Endothelial cell of umbilical vein (primary cell): ENCODE data around the gene ACBD6. TPM values are rescaled to one million over a fixed set of nuclear protein-coding genes. Genes with fewer than 3 reads are reported as not detected.

Experiments
- BruUV-seq: library from RNA; stranded (reverse); fragments of 400-500 nt; replicated peaks from 2 replicates; lab custom pipeline; 2021; lab: Mats Ljungman, UMichigan
- CTCF ChIA-PET: fragments of 300-600, 350-600 bp; sonication (Branson Sonifier 250); formaldehyde crosslinking; loops from one replicate; lab custom pipeline; 2021; ENCODE audit warnings: antibody characterized with exemption, inconsistent platforms; lab: Charles Lee
- POLR2A ChIA-PET: fragments of 300-600, 350-600 bp; sonication (Branson Sonifier 250); formaldehyde crosslinking; loops from one replicate; lab custom pipeline; 2021; ENCODE audit warnings: antibody characterized with exemption, inconsistent platforms; lab: Charles Lee
- DNase-seq: peaks from one replicate; pipeline ENCODE4 v3.0.0-alpha.2; 2011; ENCODE audit warnings: low read depth, low spot score
- FAIRE-seq: peaks from 2 replicates; lab custom pipeline; 2011; peaks lifted over from hg19 to GRCh38; lab: Jason Lieb, UNC
- H2AFZ ChIP-seq: 2 replicates; pipeline ENCODE4 v1.6.0; 2012; ENCODE audit warnings: low read depth, low read length, control low read depth, inconsistent platforms
- H3K27ac ChIP-seq: 2 replicates; pipeline ENCODE4 v1.5.1; 2011; ENCODE audit warnings: low read depth, mild to moderate bottlenecking, control low read depth, low read length, moderate library complexity; ENCODE audit not compliant: insufficient read depth
- H3K27me3 ChIP-seq, 2 experiments: 2 replicates each; pipeline versions ENCODE4 v1.6.0 to v1.6.1; 2011; ENCODE audit warnings: low read length in 2 of 2, mixed read lengths in 1 of 2; ENCODE audit not compliant: control insufficient read depth in 2 of 2, insufficient read depth in 2 of 2
- H3K36me3 ChIP-seq, 2 experiments: 2 replicates in 1 of 2; 3 replicates in 1 of 2; pipeline ENCODE4 v1.5.1; 2011; ENCODE audit warnings: low read length in 2 of 2, mild to moderate bottlenecking in 1 of 2, moderate library complexity in 1 of 2; ENCODE audit not compliant: control insufficient read depth in 2 of 2, insufficient read depth in 2 of 2; ENCODE audit errors: extremely low read depth in 1 of 2
- H3K4me1 ChIP-seq: 3 replicates; pipeline ENCODE4 v1.5.1; 2011; ENCODE audit warnings: mild to moderate bottlenecking, low read length; ENCODE audit not compliant: control insufficient read depth, insufficient read depth; ENCODE audit errors: extremely low read depth
- H3K4me2 ChIP-seq: 2 replicates; pipeline ENCODE4 v1.6.1; 2011; ENCODE audit warnings: low read length, control low read depth, mixed read lengths; ENCODE audit not compliant: insufficient read depth
- H3K4me3 ChIP-seq, 3 experiments: fragments of 200-600 bp in 1 of 3; sonication (generic), shearing (Covaris generic) in 1 of 3; replicated peaks in 1 of 3; 2 replicates each; pipeline ENCODE4 v1.5.1; 2011 to 2016; ENCODE audit warnings: control low read depth in 3 of 3, low read length in 3 of 3, mild to moderate bottlenecking in 2 of 3, inconsistent platforms in 1 of 3, low read depth in 1 of 3, moderate library complexity in 1 of 3; ENCODE audit not compliant: insufficient read depth in 1 of 3
- H3K79me2 ChIP-seq: 2 replicates; pipeline ENCODE4 v1.6.0; 2012; ENCODE audit warnings: low read length, inconsistent platforms; ENCODE audit not compliant: control insufficient read depth, insufficient read depth
- H3K9ac ChIP-seq: replicated peaks from 2 replicates; pipeline ENCODE3; 2011; ENCODE audit warnings: low read length, control low read depth; ENCODE audit not compliant: insufficient read depth; ENCODE audit errors: extremely low read depth
- H3K9me1 ChIP-seq: replicated peaks from 3 replicates; pipeline ENCODE4 v1.6.0; 2011; ENCODE audit warnings: mild to moderate bottlenecking, low read length; ENCODE audit not compliant: control insufficient read depth, insufficient read depth; ENCODE audit errors: extremely low read depth
- H3K9me3 ChIP-seq: replicated peaks from 2 replicates; pipeline ENCODE4 v1.5.1; 2012; ENCODE audit warnings: low read length, inconsistent platforms; ENCODE audit not compliant: control insufficient read depth, insufficient read depth
- H4K20me1 ChIP-seq: replicated peaks from 2 replicates; pipeline ENCODE3; 2011; ENCODE audit warnings: mild to moderate bottlenecking, low read length; ENCODE audit not compliant: control insufficient read depth, insufficient read depth; ENCODE audit errors: extremely low read depth
- EZH2 ChIP-seq: IDR thresholded peaks from 2 replicates; pipeline ENCODE4 v1.6.1; 2012; ENCODE audit warnings: borderline replicate concordance, low read depth, mild to moderate bottlenecking, moderate library complexity, low read length, inconsistent platforms; ENCODE audit not compliant: severe bottlenecking
- FOS ChIP-seq: IDR thresholded peaks from 2 replicates; pipeline ENCODE4 v1.6.1; 2011; ENCODE audit warnings: mild to moderate bottlenecking, low read length, moderate library complexity, borderline replicate concordance; ENCODE audit not compliant: insufficient read depth
- GATA2 ChIP-seq: IDR thresholded peaks from 2 replicates; pipeline ENCODE4 v1.7.0; 2011; ENCODE audit warnings: low read depth, mild to moderate bottlenecking, moderate library complexity, mixed read lengths, low read length; ENCODE audit not compliant: insufficient read length, insufficient read depth
- JUN ChIP-seq: IDR thresholded peaks from 2 replicates; pipeline ENCODE4 v1.6.1; 2011; ENCODE audit warnings: borderline replicate concordance, low read depth; ENCODE audit not compliant: insufficient read length, insufficient read depth
- MYC ChIP-seq: IDR thresholded peaks from one replicate; pipeline ENCODE4 v1.6.1; 2011; ENCODE audit warnings: mild to moderate bottlenecking, low read depth, low read length
- POLR2A ChIP-seq: IDR thresholded peaks from 2 replicates; pipeline ENCODE4 v1.6.1; 2012; ENCODE audit warnings: low read depth, mild to moderate bottlenecking, control low read depth, low read length
- POLR2AphosphoS5 ChIP-seq: IDR thresholded peaks from 2 replicates; pipeline ENCODE4 v1.6.1; 2012; ENCODE audit warnings: low read depth, mild to moderate bottlenecking, control low read depth, low read length, moderate library complexity; ENCODE audit not compliant: insufficient read depth
- dilution Hi-C: fragments of 300-500 bp; cut with MboI; formaldehyde crosslinking; loops from one replicate; pipeline ENCODE4 v1.15.0; 2019; ENCODE audit warnings: low sequenced_read_pairs; ENCODE audit not compliant: extremely low pct_ligation_motif_present
- intact Hi-C: fragments of 100-400 bp; cut with micrococcal nuclease; formaldehyde crosslinking; loops from one replicate; pipeline ENCODE4 v1.10.0; 2022
- polyA plus RNA-seq, 4 experiments: library from polyadenylated mRNA; depleted of rRNA in 3 of 4; stranded (reverse) in 3 of 4; unstranded in 1 of 4; fragments of >200 nt; gene quantifications; 2 replicates each; pipeline versions ENCODE4 v1.2.1 to v1.2.3, GENCODE V29; 2011 to 2012; ENCODE audit warnings: missing spikeins in 1 of 4
- total RNA-seq: library from RNA; stranded (reverse); gene quantifications from 2 replicates; pipeline ENCODE4 v1.2.3, GENCODE V29; 2021
- TF ChIP-seq, protein P1 (sequence below): IDR thresholded peaks from 2 replicates; pipeline ENCODE4 v1.6.1; 2011; ENCODE audit not compliant: insufficient read depth, insufficient read length
- TF ChIP-seq, protein P2 (sequence below), 2 donors: IDR thresholded peaks; 1 replicate in 1 of 2; 2 replicates in 1 of 2; pipeline ENCODE4 v1.5.1; 2011; ENCODE audit warnings: low read length in 2 of 2, mild to moderate bottlenecking in 2 of 2, moderate library complexity in 2 of 2, control low read depth in 1 of 2, inconsistent platforms in 1 of 2, low read depth in 1 of 2; ENCODE audit not compliant: insufficient read depth in 1 of 2; ENCODE audit errors: extremely low read depth in 1 of 2

Gene ACBD6
- total and polyA plus RNA-seq, 2 donors (not counting 3 experiments of a cell fraction or from before 2014, with no cell fraction given) = 55.6 to 56.4 TPM

- Histone ChIP-seq H3K27ac (no peak overlapping the region), H3K4me2 (no peak overlapping the region), H3K4me3 (no peak overlapping the region), H3K9me1 (no peaks in the 10 kb centered on the region), H4K20me1 (no peaks in the 10 kb centered on the region), H3K4me1 (no peaks in the 10 kb centered on the region), H3K9me3 (no peaks in the 10 kb centered on the region), H3K27me3 (no peaks in the 10 kb centered on the region), H2AFZ (no peak overlapping the region), H3K9ac (no peak overlapping the region), H3K79me2 (no peaks in the 10 kb centered on the region), H3K36me3 (no peaks in the 10 kb centered on the region)
- CTCF ChIA-PET = interaction anchor here (1.2 kb wide), 1 partner anchor 16 kb away, joined by 3 read pairs; no protein-coding TSS in a partner anchor
- dilution Hi-C loops (no loop called here), intact Hi-C loops (no loop called here)
- POLR2A ChIA-PET = no interaction called here
- no peak for FAIRE-seq
- no peak for DNase-seq
- BruUV-seq = no TSS peak
- no peak for TF ChIP-seq MYC
- TF ChIP-seq FOS = no peak
- TF ChIP-seq GATA2 = no peak
- TF ChIP-seq POLR2A = no peak
- no peak for TF ChIP-seq JUN
- TF ChIP-seq EZH2 = no peak
- no peak for TF ChIP-seq POLR2AphosphoS5
- TF ChIP-seq, protein P1, sequence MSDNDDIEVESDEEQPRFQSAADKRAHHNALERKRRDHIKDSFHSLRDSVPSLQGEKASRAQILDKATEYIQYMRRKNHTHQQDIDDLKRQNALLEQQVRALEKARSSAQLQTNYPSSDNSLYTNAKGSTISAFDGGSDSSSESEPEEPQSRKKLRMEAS = no peak
- TF ChIP-seq, protein P2, sequence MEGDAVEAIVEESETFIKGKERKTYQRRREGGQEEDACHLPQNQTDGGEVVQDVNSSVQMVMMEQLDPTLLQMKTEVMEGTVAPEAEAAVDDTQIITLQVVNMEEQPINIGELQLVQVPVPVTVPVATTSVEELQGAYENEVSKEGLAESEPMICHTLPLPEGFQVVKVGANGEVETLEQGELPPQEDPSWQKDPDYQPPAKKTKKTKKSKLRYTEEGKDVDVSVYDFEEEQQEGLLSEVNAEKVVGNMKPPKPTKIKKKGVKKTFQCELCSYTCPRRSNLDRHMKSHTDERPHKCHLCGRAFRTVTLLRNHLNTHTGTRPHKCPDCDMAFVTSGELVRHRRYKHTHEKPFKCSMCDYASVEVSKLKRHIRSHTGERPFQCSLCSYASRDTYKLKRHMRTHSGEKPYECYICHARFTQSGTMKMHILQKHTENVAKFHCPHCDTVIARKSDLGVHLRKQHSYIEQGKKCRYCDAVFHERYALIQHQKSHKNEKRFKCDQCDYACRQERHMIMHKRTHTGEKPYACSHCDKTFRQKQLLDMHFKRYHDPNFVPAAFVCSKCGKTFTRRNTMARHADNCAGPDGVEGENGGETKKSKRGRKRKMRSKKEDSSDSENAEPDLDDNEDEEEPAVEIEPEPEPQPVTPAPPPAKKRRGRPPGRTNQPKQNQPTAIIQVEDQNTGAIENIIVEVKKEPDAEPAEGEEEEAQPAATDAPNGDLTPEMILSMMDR (IDR thresholded peaks at IDR 0.05; ENCODE audit: extremely low read depth in 1 of 2, insufficient read depth in 1 of 2, low read depth in 1 of 2, low read length in 2 of 2) = no peak
Observed at GRCh38 chr1:180257486-180257885, 244.9 kb downstream of the ACBD6 start.
